ENCODE data around the gene IL23R.

Gene IL23R

DNA sequence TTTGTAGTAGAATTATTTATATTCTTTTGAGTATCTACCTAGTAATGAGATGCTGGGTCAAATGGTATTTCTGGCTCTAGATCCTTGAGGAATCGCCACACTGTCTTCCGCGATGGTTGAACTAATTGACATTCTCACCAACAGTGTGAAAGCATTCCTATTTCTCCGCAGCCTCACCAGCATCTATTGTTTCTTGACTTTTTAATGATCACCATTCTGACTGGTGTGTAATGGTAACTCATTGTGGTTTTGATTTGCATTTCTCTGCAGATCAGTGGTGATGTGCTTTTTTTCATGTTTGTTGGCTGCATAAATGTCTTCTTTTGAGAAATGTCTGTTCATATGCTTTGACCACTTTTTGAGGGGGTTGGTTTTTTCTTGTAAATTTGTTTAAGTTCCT is 15.3 kb upstream of the IL23R start:
- DNase-seq: no peak

DNA sequence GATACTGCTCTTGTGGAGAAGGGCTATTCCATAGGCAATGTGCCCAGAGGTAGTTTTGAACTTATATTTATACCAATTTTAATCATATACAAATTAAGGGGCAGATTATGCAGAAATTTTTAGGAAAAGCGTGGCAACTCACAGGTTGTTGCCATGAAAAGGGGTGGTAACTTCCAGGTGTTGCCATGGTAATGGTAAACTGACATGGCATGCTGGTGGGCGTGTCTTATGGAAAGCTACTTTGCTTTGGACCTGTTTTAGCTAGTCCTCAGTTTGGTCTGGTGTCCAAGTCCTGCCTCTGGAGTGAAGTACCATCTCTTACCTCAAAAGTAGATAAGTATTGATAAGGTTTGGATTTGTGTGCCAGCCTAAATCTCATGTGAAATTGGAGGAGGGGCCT is 7.9 kb upstream of the IL23R start:
- peak; percentile 30 for DNase-seq

DNA sequence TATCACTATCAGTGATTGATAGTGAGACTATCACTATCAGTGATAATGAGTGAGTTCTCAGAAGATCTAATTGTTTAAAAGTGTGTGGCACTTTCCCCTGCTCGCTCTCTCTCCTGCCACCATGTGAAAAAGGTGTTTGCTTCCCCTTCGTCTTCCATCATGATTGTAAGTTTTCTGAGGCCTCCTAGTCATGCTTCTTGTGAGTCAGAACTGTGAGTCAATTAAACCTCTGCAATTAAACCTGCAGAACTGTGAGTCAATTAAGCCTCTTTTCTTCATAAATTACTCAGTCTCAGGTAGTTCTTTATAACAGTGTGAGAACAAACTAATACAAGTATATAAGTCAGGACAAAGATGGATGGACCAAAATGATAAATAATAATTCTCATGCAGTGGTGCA is 7.0 kb upstream of the IL23R start:
- peak; percentile 50 for DNase-seq

DNA sequence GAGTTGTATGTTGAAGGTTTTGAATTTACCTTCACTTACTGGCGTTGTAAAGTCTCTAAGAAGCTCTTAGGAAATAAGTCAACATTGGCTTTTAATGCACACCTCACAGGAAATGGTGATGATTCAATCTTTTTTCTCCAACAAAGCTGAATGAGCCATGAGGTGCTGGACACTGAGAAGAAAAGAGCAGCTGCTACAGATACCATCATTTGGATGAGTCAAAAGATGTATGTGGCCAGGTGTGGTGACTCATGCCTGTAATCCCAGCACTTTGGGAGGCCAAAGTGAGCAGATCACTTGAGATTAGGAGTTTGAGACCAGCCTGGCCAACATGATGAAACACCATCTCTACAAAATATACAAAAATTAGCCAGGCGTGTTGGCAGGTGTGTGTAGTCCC is 3.3 kb upstream of the IL23R start:
- DNase-seq: peak; percentile 32

DNA sequence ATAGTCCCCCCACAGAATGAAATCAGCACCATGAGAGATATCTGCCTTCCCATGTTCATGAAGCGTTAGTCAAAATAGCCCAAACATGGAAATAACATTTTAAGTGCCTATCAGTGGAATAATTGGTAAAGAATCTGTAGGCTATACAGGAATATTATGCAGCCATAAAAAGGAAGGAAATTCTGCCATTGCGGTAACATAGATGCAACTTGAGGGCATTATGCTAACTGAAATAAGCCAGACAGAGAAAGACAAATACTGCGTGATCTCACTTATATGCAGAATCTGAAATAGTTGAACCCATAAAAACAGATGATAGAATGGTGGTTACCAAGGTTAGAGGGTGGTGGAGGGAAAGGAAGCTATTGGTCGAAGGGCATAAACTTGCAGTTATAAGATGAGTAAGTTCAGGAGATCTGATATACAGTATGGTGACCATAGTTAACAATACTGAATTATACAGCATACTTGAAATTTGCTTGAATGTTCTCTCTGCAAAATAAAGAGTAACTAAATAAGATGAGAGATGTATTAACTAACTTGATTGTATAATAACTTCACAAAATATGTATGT is 699 bp upstream of the IL23R start:
- no peak for DNase-seq

DNA sequence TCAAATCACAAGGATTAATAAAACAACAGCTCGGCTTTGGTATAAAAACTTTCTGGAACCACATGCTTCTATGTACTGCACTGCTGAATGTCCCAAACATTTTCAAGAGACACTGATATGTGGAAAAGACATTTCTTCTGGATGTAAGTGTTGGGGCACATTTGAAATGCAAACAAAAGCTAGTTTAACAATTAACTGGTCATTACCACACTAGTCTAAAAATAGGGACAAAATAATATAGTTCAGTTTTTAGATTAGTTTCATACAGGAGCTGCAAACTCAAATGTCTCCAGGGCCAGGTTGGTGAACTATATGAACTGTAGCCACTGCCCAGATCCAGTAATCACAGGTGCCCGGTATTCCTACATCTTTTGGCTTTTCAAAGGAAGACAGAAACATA is 3.2 kb downstream of the IL23R start:
- DNase-seq: no peak

DNA sequence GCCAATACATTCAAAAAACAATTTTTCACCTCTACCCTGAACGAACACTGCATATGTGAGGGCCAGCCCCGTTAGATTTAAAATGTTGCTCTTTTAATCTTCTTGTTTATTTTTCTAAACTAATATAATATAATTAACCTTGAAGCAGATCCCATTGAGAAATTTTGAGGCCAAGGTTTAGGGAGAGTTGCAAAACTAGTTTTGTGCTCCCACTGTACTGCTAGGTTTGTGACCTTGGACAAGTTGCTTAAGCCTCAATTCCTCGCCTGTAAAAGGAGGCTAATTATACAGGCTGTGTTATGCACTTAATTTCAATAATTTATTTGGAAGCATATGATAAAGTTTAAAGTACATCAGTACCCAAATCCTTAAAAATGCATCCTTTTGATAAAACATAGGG is 3.7 kb downstream of the IL23R start:
- no peak for DNase-seq

DNA sequence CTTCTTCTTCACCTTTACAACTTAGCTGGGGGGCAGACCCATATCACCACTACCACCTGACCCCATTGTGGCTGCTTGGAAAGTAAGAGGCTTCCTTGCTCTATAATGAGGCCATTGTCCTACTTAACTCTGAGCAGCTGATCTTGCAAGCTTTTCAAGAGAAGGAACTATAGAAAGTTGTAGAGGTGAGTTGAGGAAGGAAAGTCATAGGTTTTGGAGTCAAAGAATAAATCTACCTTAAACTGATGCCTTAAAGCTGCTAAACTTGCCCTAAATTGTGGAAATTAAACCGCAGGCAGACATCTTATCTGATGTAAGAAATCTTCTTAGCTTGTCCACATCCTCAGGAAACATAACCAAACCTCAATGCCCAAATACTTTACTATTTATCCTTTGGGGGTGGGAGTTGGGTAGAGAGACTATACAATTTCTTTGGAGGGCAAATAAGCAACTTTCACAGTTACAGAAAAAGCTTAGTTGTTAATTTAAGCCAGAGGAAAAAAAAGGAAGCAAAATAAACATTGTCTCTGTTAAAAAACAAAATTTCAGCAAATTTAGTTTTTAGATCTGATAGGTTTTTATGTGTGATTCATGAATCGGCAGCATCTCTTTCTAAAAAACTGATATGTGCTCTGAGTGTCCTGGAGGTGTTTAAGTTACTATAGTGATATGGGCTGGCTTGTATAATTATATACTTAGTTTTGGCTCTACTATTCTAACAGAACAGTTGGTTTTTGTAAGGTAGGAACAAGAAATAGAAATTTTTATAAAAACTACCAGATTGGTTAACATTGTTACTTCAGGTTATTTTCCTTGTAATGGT is 4.7 kb downstream of the IL23R start:
- DNase-seq: no peak

DNA sequence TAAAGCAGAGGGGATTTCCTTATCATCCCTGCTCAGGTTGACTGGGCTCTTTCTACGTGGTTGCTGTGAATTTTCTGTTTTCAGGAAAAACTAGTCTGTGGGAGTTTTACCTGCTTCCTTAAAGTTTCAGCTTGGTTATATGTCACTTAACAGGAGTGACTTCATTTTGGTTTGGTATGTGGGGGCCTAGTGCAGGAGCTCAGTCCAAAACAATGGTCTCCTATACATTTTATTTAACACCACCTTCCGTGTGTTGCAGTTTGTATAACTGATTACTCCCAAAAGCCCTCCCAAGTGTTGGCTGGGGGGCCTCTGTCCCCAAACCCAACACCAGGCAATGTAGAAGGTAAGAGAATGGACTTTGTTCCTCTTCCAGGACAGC is 5.3 kb downstream of the IL23R start:
- no peak for DNase-seq

DNA sequence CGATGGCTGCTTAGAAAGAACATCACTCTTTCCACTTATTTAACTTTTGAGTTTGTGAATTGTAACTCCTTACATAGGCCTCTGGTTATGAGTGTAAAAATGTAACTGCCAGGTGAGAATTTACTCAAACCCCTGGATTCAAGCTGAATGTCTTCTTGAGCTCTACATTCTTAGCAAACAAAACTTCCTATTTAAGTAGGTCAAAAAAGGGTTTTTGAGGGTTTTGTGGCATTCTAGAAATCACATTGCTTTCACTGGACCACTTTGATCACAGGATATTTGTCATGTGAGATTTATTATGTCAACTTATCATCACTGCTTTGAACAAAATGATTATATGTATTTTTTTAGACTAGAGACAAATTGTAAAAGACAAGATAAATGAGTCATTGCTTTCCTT is 5.7 kb downstream of the IL23R start:
- no peak for DNase-seq

DNA sequence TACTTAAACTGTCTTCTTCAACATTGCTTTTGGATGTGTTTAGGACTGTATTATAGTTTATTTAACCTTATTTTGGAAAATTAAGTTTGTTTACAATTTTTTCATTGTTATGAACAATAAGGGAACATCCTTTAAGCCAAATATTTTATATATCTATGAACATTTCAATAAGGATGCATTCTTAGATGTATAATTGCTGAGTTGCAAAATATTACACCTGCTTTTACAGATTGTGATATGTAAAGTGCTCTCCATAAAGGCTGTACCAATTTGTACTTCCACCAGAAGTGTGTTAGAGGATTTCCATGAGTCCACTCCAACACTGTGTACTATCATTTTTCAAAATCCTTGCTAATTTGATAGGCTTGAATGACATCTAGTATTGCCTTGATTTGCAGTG is 7.7 kb downstream of the IL23R start:
- DNase-seq: no peak

DNA sequence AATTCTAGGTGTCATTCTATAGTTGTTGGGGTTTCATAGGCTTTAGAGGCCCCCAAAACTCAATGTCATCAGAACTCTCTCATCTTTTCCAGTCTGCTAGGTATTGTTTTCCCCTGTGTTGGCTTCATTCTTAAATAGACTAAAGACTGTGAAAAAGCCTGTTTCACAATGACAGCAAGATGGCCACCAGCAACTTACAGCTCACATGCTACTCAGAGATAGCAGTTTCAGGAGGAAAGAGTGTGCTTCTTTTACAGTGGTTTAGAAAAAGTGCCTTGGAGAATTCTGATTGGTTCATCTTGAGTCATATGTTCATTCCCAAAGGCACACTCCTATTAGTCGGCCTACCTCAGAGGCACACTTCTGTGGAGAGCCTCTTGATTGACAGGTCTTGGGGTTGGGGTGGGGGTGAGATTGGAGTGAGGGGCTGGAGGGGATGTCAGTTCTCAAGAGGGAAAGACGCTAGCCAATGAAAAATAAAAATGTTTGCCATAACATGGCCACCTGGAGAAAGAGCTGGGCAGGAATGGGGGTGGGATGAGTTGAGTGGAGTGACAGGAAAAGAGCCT is 8.5 kb downstream of the IL23R start:
- peak; percentile 32 for DNase-seq

DNA sequence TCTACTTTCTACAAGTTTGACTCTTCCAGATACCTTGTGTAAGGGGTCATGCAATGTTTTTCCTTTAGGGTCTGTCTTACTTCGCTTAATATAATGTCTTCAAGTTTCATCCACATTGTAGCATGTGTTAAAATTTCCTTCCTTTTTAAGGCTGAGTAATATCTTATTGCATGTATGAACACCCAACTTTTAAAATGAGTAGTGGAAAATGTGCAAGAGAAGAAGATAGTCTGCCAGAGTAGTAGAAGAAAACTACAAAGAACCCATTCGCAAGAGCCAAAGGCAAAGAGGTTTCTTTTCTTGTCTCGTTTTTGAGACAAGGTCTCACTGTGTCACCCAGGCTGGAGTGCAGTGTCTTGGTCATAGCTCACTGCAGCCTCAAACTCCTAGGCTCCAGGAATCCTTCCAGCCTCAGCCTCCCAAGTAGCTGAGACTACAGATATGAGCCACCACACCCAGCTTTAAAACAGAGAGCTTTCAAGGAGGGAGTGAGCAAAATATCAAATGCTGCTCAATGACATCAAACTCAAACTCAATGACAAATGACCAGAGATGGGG is 9.4 kb downstream of the IL23R start:
- DNase-seq: no peak

DNA sequence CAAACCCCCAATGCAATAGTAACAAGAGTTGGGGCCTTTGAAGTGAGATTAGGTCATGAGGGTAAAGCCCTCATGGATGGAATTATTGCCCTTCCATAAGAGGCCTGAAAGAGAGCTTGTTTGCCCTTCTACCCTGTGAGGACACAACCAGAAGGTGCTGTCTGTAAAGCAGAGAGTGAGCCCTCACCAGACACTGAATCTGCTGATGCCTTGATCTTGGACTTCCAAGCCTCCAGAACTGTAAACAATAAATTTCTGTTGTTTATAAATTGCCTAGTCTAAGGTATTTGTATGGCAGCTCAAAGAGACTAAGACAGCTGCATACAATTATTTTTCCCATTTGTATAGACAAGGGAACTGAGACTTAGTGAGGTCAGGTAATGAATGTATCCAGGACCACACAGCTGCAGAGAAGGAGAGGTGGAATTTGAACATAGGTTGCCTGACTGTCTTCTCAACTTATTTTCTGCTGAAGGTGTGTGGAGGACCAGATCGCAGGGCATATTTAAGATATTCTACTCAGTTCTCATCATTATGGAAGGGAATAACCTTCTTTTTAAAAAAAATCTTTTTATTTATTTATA is 18.7 kb downstream of the IL23R start:
- DNase-seq: no peak

DNA sequence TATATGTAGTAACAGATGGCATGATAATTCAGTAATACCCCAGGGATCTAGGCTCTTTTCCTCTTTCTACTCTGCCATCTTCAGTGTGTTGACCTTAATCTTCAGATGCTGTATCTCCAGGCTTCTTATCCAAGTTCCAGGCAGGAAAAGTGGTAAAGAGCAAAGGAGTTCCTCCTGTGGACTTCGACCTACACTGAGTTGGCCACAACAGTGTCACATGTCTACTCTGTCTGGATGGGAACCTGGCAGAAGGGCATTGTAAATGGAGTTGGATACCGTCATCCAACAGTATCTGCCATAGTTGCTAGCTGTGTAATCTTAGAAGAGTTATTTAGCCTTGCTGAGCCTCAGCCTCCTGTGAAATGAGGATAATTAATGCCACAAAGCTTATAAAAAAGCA is 21.9 kb downstream of the IL23R start:
- no peak for DNase-seq

DNA sequence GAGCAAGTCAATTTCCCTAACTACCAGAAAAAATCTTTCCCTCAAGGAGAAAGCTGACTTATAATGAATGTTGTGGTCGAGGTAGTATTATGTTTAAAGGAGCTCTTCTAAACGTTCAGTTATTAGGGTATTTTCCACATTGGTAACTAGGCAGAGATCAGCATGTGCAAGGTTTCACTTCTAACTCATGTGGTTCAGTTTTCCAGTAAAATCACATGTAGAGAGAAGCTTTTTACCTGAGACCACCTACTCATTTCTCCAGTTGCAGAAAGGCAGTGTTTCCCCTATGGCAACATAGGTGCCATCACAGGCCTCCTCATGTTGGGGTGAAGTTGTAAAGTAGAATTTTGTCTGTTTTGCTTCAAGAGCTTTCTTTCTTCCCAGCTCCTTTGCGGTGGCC is 23.7 kb downstream of the IL23R start:
- no peak for DNase-seq

DNA sequence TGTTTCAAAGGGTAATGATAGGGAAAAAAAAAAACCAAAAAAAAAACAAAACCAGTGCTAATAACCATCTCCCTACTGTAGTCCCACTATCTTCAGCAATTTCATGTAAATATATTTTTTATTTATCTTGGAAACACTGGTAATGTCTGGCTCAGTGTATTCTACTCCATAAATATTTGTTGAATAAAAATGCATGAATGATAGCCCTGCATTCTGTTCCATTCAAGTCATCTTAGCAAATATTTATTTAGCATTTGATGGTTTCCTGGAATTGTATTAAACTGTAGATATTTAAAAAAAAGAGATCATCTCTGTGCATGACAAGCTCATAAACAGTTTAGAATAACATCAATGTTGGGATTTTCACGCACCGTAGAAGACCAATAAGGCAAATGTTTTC is 24.2 kb downstream of the IL23R start:
- DNase-seq: no peak

DNA sequence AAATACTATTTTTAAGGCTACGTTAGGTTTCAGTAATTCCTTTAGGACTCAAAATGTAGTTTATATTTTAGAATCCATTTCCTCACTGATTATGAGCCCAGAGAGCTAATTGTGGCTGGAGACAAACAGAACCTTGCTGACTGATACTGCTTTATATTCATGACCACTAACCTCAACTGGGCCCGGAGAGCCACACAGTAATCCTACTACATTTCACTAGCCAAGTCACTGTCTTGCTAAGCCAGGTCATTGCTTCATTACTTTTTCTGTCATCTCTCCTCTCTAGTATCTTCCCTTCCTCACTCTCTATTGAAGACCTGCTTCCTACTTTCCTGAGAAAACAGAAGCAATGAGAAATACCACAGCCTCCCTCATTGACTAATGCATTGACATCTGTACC is 24.7 kb downstream of the IL23R start:
- DNase-seq: no peak

DNA sequence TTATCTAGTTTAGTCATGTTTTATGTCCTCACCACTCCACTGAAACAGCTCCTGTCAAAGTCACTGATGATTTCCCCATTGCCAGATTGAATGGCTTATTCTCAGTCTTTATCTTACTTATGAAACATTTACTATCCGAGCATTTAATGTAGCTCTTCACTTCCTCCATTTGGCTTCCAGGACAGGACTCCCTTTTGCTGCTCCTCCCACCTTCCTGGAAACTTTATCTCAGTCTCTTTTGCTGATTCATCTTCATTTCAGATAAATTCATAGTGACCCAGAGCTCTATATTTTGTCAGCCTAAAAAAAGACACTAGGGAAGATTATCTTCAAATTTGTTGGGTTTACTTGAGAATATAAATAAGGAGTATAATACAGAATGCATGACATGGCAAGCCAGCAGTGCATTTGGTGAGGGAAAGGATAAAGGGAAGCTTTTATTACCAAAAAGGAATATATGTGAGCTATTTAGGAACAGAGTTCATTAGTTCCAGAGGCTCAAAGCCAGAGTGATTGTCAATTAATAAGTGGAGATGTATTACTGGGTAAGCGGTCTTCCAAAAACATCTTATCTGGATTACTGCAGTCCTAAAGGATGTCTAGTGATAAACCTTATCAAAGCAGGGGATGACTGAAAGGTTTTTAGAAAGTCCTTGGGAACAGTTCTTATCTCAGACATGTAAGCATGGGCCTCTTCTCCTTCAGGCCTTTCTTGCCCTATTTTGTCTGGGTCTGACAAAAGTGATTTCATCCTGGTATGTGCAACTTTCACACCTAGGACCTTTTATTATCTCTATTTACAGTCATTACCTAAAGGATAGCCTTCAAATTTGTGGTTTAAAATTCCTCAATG is 25.6 kb downstream of the IL23R start:
- DNase-seq: no peak

DNA sequence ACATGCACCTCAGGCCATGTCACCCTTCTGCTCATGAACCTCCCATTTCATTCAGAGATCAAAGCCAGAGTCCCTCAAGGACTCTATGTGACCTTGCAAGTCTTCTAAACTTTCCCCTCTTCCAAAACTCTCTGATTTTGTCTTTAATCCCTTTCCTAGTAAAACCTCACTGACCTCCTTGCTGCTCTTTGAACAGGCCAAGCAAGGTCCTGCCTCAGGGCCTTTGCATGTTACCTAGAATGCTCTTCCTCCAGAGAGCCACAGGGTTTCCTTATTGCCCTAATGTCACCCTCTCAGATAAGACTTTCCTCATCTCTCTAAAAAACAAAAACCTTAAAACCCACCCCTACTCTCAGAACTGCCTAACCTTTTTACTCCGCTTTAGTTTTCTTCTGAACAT is 26.6 kb downstream of the IL23R start:
- DNase-seq: no peak

DNA sequence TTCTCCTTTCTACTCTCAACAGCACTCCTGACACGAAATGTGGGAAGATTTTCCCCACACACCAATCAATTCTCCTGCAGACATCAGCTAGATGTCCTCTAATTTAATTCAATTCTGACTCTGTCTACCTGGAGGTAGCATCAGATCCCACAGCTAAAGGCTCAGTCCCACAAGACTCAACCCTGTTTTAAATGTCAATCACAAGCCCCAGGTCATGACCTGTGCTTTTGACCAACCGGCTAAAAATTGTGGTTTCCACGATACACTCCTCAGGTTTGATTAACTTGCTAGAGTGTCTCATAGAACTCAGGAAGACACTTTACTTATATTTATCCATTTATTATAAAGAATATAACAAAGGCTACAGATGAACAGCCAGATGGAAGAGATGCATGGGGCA is 27.4 kb downstream of the IL23R start:
- no peak for DNase-seq

DNA sequence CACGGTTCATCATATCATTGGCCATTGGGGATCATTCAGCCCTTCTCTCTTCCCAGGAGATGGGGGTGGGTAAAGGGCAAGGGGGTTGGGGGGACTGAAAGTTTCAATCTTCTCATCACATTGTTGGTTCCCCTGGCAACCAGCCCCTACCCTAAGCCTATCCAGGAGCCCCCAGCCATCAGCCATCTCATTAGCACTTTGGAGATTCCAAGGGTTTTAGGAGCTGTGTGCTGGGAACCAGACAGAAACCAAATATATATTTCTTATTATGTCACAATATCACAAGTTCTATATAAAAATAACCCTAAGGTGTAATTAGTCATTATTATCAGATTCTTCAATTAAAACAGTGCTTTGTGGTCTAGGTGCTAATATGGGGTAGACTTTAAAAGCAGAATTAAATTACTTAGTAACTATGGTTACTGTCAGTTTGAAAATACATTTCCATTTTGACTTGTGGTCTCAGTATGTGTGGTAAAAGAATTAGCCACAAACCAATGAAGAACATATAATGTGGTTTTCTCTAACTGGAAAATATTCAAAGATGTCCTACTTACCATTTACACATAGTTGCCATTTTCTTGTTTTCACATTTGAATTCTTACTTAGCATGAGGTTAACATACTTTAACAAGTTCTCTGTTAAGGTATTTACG is 28.1 kb downstream of the IL23R start:
- no peak for DNase-seq

DNA sequence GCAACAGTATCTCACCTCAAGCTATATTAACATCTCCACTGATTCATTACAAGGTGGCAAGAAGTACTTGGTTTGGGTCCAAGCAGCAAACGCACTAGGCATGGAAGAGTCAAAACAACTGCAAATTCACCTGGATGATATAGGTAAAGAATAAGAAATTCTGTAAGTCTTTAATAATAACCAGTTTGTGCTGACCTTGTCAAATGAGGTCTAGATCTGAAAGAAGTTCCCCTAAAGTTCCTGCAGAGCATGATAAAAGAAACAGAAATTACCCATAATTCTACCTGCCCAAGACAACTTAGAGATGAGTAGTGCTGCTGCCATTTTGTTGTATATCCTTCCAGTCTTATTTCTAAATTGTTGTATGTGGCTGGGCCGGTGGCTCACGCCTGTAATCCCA is 34.5 kb downstream of the IL23R start:
- no peak for DNase-seq

Measured in activated naive CD4-positive, alpha-beta T cell treated with anti-CD3 and anti-CD28 coated beads, Interleukin-2, amount 50 U/mL, for 16 hours (primary cell).